HT1080 (cell line): Measurements from ENCODE around the gene PRKCB. TPM values are rescaled to one million over a fixed set of nuclear protein-coding genes. Genes with fewer than 3 reads are reported as not detected.
"Not testable (repeated sequence)": the region's sequence is repeated elsewhere in the genome, so short reads cannot be mapped to it uniquely, and the experiment has no call there.

Source experiments
- DNase-seq: peaks from one replicate; pipeline ENCODE4 v3.0.0-alpha.2; 2015; ENCODE audit warnings: low read depth
- small RNA-seq: library from RNA; depleted of rRNA; stranded (forward); fragments of <200 nt; gene quantifications from one replicate; pipeline ENCODE3, GENCODE V24; 2014
- total RNA-seq: library from RNA; depleted of rRNA; stranded (reverse); fragments of >200 nt; shearing (Covaris generic); gene quantifications from 2 replicates; pipeline ENCODE4 v1.2.3, GENCODE V29; 2014; rRNA removed

The PRKCB gene
- total RNA-seq, 1 experiment from 2014 or later = not detected

DNA sequence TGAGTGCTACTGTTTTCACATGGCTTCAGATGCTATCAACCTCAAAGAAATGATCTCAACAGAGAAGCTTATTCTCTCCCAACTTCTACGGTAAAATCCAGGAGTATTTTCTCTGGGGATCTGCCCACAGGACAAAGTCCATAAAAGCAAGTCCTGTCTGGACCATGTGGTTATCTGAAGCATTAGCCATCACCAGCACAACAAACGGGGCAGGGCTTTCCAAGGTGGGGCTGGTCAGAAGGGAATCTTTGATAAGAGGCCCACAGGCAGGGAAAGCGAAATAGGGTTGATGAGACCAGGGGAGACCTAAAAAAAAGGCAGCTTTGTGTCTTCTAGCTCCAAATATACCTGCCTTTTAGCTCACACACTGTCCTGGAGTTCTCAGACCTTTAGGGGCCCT is 381.7 kb downstream of the PRKCB start:
- no peak for DNase-seq

DNA sequence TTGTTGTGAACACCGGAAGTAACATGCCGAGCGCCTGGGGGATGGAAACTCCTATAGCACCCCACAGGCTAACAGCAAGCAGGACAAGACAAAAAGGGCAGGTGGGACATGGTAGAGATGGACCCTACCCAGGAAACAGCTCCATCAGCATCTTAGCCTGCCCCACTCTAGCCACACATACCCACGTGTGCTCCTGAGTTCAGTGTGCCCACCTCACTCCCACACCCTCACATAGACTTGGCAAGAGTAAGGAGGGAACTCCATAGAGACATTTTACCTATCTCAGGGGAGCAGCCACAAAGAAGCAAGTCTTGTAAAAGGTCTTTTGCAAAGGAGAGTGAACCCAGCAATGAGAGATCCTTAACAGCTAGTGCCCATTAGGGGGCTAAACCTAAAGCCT is 382.5 kb downstream of the PRKCB start:
- DNase-seq = no peak

DNA sequence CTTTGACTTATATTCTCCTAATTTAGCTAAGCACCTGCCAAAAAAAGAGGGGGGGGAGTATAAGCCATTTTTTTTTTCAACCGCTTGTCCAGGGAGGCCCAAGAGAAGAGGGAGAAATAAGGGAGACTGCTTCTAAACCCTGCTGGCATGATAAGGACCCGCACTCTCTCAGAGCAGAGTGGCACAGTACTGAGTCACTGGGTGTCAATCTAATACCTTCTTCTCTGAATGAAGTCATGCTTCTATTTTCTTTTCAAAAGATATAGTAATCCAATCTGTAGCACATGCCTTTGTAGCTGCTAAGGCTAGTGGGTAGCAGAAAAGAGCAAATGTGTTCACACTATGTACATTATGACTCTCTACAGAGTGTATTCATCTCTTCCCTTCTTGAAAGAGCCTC is 385.4 kb downstream of the PRKCB start:
- no peak for DNase-seq

DNA sequence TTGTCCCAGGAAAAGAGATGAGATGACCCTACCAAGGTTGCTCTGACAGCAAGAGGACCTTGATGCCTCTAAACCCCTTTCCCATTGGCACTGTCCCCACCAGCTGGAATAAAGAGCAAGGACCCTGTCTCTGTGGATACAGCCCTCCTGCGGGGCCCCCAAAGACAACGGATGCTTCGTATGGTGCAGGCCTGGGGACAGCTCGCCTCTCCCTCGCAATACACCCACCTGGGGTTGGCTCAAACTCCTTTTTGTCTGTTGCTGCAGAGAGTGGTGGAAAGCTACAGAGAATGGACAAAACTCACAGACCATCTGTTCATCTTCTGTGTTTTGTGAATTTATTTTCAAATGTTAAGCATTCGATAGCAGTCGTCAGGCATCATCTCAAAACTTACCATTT is 392.7 kb downstream of the PRKCB start:
- DNase-seq = no peak

DNA sequence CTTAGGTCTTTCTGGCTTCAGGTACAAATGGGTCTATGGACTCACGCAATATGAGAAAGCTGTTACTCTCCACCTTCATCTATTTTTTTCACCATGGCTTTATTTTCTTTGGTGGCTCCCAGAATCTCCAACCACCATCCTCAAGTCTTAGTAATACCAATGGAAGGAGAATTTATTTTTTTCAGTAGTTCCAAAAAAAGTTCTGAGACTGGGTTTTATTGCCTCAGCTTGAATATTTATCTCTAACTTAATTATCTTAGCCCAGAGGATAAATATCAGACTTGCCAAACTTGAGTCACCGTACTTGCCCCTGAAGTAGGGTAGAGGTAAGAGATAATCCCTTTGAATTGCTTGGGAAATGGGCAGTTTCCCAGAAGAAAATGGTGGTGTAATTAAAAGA is 397.2 kb downstream of the PRKCB start:
- DNase-seq = no peak

DNA sequence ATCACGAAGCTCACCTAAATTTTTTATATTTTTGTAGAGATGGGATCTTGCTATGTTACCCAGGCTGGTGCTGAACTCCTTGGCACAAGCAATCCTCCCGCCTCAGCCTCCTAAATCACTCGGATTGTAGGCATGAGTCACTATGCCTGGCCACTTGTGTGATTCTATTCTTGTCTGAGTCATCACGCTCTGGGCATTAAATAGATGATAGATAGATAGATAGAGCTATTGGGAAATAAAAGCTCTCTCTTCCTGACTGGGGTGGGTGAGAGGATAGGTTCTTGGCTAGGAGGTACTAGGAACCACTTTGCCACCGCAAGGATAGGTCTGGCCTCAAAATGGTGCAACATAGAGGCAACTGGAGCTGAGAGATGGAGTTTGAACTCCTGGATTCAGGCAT is 399.0 kb downstream of the PRKCB start:
- DNase-seq = no peak

DNA sequence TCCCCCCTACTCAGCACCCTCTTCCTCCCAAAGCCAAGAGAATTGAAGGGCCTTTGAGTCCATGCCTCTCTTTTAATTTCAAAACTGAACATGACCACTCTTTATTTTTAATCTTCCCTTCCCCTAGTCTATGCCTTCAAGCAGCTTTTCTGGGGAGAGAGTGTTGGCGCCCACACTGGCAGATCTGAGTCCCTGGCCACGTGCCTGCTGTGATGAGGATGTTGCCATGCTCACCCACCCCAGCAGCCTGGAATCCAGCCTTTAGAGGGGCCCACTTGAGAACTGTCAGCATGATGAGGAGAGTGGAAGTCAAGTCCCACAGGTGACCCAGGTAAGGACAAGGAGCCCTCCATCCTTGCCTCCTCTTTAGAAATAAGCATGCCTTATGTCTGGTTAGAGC is 400.0 kb downstream of the PRKCB start:
- DNase-seq = no peak

DNA sequence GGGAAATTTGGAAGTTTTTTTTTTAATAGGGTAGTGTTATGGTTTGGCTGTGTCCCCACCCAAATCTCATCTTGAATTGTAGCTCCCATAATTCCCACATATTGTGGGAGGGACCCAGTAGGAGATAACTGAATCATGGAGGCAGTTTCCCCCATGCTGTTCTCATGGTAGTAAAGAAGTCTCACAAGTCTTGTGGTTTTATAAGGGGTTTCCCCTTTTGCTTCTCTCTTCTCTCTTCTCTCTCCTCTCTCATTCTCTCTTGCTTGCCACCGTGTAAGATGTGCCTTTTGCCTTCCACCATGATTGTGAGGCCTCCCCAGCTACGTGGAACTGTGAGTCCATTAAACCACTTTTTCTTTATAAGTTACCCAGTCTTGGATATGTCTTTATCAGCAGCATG is 403.1 kb downstream of the PRKCB start:
- DNase-seq = not testable (repeated sequence)

DNA sequence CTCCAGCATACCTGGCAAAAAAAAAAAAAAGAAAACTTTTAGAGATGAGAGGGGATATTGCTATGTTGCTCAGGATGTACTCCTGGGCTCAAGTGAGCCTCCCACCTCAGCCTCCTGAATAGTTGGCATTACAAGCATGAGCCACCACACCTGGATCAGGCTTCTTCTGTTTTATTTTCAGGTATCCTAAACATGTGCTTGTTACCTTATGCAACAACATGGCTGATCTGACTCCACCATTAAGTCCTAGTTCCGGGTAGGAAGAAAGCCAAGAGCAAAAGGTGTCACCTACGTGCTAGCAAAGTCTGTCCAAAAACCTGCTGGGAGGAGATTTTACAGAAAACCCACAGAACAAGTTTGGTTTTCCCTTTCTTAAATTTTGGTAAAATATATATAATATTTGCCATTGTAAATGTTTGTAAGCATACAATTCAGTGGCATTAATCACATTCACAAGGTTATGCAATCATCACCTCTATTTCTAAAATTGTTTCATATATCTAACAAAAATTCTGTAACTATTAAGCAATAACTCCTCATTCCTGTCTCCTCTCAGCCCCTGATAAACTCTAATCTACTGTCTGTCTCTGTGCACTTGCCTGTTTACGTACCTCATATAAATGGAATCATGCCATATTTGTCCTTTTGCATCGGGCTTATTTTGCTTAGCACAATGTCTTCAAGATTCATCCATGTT is 411.3 kb downstream of the PRKCB start:
- no peak for DNase-seq

DNA sequence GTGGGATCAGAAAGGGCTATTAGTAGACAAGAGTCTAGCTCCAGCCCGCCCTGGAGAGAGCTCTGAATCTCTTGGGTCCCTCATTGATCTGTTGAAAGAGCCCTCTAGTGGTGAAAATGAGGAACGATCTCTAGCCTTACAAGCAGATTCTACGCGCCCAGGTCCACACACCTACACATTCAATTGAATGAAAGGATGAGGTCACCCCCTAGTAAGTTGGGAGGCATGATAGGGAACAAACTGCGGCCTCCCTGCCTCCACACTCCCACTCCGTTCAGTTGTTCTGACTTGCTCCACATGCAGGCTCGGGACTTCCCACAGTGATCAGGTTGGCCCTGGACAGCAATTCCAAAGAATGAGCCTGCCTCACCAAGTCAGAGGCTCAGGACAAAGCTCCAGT is 417.4 kb downstream of the PRKCB start:
- peak; percentile 25 for DNase-seq

DNA sequence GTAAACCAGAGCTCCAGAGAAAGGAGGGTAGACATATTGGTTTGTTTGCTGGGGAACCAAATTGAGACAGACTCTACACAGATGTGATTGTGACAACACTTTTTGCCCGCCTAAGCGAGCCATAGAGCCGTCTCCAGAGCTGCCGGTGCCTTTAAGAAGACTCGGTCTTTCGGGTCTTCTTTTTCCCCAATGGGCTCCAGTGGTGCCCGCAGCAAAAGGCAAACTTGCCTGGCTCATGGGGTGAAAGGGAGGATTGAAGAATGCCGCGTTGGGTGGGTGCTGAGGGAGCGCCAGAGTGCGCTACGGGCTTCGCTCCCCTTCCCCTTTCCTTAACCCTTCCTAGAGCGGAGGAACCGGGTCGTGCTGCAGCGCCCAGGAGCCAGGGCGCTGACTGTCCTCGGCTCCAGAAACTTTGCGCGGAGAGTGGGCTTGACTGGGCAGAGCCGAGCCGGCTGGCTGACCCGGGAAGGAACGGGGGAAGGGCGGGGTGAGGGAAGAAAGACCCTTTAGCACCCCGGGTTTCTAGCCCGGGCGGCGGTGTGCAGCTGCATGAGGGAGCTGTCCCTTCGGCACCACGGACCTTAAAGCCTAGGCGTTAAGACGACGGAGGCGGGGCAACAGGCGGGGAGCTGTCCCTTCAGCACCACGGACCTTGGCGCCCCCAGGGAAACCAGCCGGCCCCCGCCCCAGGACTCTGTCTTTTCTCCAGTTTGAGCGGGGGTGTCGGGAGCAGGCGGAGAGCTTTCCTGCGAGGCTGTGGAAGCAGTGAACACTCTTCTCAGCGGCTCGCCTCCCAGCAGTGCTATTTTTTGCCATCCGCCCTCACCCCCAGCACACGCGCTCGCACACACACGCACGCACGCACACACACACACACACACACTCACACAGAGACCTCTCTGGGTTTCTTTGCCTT is 419.9 kb downstream of the PRKCB start, which contains the start of gene CACNG3:
CACNG3 (plus strand) TSS at position 880 of the 916 bp plus-strand sequence. CDS start 420 bp downstream, outside the sequence.
- peak; percentile 24 for DNase-seq

DNA sequence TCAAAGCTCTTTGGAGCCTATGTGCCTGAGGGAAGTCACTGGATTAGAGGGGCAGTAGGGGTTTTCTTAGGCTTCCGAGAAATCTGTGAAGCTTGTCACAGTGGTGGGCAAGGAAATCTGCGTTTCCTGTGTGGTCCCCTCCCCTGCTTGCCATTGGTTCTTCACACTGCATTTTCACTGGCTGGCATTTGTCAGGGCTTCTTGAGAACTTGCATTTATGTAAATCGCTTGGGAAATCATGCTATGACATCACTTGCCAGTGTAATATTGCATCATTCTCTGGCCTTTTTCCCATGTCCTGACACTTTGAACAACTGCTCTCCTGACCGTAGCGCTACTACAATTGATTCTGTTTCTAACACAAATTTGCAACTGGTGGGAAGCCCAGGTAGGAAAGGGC is 422.2 kb downstream of the PRKCB start:
- no peak for DNase-seq

DNA sequence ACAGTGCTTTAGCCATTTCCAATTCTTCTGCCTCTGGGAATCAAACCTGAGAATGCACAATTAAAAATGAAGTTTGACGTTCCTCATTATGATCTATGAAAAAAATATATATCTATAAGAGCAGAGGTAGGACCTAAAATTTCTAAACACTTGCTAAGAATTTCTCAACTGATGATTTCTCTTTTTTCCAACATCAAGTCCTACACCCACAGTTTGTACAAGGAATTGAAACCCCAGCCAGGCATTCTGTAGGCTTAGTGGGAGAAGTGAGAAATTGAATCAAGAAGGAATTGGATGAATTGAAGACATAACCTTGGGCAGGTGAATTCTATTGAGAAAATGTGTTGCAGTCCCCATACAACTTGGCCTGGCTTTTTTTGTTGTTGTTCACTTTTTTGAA is 423.0 kb downstream of the PRKCB start:
- no peak for DNase-seq

DNA sequence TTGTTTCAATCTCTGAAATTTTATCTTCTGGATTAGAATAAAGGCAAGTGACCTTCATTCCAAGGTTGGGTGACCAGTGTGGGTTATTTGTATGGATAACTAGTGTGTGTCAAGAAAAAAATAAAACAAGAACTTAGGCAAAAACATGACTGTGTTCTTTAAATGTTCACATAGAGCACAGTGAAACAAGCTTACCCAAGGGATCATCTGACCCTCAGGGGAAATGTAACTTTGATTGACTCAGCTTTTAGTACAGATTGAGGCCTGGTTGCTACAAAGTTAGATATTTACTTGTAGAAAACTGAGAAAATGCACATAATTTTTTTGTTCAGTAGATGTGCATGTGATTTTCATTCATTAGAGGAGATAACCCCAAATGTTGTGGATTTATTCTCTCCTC is 427.0 kb downstream of the PRKCB start:
- no peak for DNase-seq

Small RNAs within 50 kb of the gene (small RNA-seq; reads per million reads assigned to genes)
- gene MIR1273H = not detected

Other genes with a start within 250 kb of the PRKCB start
- gene NDUFAB1, start 239.7 kb upstream of the PRKCB start, total RNA-seq = 340 and 370 TPM in 2 replicates
- 13.9 and 17.9 TPM in 2 replicates for gene PALB2, start 194.7 kb upstream of the PRKCB start, total RNA-seq
- 49.9 and 76.1 TPM in 2 replicates for gene DCTN5, start 194.5 kb upstream of the PRKCB start, total RNA-seq
- gene PLK1, start 157.1 kb upstream of the PRKCB start, total RNA-seq = 127 and 166 TPM in 2 replicates
- 1.1 TPM in 1 of 2 replicates, not detected in the other for gene ERN2, start 122.8 kb upstream of the PRKCB start, total RNA-seq
- not detected in 2 replicates for gene CHP2, start 81.0 kb upstream of the PRKCB start, total RNA-seq